GM04504 (cell line): Measurements from ENCODE around the gene NR2F6.

Experiments used
- DNase-seq: peaks from one replicate; pipeline ENCODE4 v3.0.0-alpha.2; 2012; ENCODE audit warnings: low read depth

NR2F6 gene

GRCh38 chr19:17263712-17264640, 18.3 kb upstream of the NR2F6 start:
- DNase-seq, result no peak

- no peak for DNase-seq
These were observed 16.8 kb upstream of the NR2F6 start for GRCh38 chr19:17262557-17262956.

GRCh38 chr19:17260842-17261325, 15.2 kb upstream of the NR2F6 start:
- no peak for DNase-seq

- no peak for DNase-seq
These were observed 14.2 kb upstream of the NR2F6 start for GRCh38 chr19:17259934-17260333.

DNA sequence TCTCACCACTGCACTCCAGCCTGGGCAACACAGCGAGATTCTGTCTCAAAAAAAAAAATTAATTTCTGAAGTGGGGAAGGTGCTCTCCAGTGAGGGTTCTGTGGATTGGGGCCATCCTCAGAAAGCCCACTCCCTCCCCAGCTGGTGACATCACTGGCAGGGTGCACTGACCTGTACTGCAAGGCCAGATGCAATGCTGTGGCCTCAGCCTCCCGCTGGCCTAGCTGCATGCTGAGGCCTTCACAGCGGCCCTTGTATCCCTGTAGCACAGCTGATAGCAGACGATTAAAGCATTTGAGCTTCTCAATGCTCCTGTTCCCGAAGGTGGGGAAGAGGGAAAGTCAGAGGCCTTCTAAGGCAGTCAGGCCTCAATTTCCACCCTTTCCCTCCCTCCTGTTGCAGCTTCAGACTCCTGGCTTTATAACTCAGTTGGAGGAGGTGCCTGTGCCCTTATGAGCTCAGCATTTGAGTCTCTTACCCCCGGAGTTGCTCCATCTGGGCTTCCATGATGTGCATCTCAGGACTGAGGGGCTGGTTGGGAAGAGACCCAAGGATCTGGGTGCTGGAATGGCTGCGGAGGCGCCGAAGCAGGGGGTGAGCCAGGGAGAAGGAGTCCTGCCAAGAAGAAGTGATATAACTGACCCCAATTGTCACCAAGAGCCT, 13.5 kb upstream of the NR2F6 start:
- DNase-seq, result no peak

GRCh38 chr19:17256130-17256529, 10.4 kb upstream of the NR2F6 start:
- DNase-seq, result no peak

GRCh38 chr19:17255150-17255621, 9.5 kb upstream of the NR2F6 start:
- DNase-seq, result no peak

GRCh38 chr19:17254636-17255035, 8.9 kb upstream of the NR2F6 start:
- no peak for DNase-seq

DNA sequence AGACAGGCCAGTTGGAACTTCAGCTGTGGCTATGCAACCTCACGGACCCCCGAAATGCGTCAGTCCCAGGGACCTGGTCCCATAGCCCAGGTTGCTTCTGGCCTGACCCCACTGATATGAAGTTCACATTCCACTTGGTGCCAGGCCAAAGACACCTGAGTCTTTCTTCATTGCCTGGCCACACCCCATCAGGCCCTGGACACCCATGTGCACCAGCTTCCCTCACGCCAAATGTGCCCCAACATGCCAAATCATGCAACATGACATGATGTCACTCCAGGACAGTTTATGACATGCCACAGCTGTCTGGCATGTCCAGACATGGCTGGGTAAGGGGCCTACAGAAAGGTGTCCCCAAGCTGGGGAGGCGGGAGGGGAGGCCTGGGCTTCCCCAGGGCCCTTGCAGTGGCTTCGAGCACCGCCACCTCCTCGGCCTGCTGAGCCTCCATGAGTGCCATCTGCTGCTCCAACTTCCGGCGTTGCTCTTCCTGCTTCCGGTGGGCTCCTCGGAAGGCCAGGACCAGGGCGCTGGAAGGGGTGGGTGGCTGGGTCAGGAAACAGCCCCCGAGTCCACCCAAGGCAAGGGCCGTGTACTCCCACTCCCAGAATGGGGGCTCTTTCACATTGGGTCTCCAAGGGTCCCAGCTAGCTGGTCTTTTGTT, 4.3 kb upstream of the NR2F6 start:
- no peak for DNase-seq

DNA sequence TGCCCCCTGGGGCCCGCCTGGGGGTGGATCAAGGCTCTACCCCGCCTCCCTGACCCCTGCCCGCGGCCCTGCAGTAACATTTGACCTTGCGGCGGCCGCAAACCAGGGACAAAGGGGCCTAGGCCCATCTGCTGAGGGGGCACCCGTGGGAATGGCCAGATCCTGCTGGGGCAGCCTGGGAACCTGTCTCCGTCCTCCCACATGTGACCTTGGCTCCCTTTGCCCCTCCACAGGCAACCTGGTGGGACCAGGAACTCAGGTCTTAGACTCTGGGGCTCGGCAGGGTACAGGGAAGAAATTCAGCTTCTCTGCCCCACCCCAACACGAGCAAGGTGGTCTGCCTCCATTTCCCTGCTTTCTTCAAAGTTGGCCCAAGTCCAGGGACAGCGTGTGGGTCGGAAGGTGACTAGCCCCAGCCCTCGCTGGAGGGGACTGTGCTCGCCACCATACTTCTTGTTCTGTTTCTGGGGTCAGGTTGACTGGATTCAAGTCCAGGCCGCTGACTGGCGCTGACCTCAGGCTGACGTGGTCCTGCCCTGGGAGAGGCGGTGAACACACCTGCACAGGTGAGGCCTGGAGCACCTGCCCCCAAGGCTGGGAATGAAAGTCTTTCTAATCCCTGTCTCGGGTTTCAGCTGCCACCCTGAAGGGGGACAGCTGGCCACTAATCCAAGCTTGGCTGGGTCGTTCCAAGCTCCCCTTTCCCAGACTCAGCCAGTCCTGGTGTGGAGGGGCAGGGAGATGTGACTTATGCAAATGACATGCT, 2.5 kb upstream of the NR2F6 start:
- no peak for DNase-seq

GRCh38 chr19:17246681-17247425, 1.1 kb upstream of the NR2F6 start:
- DNase-seq, result no peak

DNA sequence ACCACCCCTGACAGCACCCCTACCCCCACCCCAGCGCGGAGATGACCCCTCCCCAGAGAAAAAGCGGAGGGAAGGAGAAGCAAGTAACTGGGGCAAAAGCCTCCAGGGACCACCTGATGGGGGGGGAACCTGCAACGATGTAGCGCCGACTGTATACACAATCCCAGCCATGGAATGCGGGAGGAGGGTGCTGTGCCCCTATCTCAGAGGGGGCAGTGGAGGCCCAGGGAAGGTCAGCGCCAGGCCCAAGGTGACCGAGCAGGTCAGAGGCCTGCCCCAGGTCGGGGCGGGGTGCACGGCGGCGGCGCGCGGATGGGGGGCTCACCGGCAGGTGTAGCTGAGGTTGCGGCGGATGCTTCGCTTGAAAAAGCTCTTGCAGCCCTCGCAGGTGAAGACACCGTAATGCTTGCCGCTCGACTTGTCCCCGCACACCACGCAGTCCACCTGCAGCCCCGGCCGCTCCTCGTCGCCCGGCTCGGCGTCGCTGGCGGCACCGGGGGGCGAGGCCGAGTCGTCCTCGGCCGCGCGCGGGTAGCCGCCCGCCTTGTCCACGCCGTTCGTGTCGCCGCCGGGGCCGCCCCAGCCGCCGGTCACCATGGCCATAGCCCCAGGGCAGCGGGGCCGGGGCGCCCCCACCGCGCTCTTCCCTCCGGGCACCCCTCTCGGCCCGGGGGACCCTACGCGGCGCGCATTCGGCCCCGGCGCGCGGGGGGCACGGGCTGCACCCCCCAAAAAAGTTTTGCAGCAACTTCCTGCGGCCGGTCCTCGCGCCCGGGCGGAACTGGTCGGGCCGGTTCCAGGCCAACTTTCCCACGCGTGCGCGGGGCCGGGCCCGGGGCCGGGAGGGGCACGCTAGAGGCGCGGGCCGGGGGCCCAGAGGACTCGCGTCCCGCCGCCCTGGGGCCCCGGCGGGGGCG, 843 bp downstream of the NR2F6 start:
- DNase-seq, result no peak

DNA sequence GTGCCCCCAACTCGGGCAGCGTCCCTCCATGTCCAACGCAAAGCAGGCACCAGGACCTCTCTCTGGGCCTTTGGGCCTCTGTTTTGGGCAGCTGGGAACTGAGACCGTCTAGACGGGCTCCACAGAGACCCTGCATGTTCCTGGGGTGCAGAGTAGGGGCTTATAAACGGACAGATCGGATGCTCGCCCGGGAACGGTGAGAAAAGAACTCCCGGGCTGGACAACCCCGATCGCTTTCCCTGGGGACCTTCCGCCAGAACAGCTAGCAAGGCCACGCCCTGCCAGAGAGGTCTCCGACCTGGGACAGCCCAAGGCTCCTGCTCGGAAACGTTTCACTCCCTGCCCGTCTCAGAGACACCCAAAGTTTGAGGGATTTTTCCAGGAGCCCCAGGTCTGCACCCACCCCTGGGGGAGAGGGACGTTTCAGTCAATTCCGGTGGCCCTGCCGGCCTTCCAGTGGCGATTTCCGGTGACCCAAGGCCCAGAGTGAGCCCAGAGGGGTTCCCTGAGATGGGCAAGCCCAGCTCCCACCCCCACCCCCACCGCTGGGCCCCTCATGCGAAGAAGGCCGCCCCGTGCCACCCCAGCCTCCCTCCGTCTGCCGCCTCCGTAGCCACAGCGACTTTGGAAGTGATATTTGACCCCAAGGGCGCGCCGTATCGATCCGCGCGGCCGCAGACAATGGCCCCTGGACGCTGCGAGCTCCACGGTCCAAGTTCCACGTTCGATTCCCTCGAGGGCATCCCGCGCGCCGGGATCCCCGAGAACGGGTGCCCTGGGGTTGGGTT, 1.7 kb downstream of the NR2F6 start:
- DNase-seq, result no peak

GRCh38 chr19:17243211-17243829, 2.4 kb downstream of the NR2F6 start:
- DNase-seq, result no peak

DNA sequence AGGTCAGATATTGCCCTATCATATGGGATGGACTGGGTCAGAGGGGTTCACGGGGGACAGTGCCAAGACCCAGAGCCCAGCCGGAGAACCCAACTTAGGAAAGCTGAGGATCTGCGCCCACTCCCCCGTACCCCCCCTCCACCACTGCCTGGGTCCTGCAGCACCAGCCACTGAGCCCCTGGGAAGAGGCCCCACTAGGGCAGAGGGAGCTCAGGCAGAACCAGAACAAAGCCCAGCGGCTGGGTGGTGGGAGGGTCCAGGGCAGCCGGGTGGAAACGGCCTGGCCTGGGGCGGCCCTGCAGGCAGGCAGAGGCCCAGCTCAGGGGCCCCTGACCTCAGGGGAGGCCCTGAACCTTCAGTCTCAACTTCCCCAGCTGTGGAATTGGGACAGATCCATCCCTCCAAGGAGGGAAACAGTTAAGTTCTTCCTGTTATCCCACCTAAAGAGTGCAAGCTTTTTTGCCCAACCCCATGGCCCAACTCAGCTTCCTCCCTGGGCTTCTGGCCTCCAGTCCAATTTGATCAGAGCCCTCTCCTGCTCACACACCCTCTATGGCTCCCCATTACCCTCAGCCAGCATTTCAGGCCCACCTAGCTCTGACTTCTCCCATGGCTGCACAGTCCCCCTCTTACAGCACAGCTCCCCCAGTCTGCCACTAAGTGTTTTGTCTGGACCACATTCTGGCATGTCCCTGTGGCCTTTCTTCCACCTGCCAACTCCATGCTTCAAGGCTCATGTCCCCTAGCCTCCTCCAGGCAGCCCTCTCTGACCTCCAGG, 3.1 kb downstream of the NR2F6 start:
- DNase-seq, result no peak

GRCh38 chr19:17240826-17241399, 4.8 kb downstream of the NR2F6 start:
- DNase-seq, result no peak

DNA sequence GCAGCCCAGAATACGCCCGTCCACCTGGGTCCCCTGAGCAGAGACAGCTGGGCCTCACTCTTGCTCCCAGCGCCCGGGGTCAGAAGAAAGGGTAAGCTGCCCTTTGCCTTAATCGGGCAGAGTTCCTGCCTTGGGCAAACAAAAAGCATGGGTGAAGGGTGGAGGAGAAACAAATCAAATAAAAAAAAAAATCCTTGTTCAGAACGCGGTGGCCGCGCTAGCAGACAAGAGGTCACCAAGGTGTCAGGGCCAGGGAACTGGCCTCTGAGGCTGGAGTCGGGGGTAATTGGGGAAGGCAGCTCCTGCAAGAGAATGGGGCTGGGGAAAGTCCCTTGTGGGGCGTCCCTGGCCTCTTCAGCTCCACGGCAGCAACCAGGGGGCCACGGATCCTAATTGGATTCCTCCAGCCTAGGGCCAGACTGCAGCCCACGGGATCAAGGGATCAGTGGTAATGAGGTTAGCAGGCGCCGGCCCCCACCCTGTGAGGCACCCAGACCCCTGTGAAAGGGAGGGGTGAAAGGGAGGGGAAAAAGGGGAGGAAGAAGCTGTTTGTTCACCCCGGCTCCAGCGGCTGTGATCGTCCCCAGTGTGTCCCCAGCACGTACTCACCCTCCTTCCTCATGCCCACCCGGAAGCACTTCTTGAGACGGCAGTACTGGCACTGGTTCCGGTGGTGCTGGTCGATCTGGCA, 5.5 kb downstream of the NR2F6 start:
- no peak for DNase-seq
